ENCODE results near the gene FDXACB1. TPM values are rescaled to one million over a fixed set of nuclear protein-coding genes. Genes with fewer than 3 reads are reported as not detected.

FDXACB1 gene
- total RNA-seq, 3 donors from 2014 or later (not counting 1 experiment from before 2014, with no cell fraction given), result 2.0 to 4.0 (median 3.3) TPM

GRCh38 chr11:111851067-111851466 is 27.9 kb downstream of the FDXACB1 start:
- Mint-ChIP-seq H3K27me3 (ENCODE audit: low read depth in 2 of 2) (no peaks in the 10 kb centered on the region), H3K27ac (no peak overlapping the region), H3K4me3 (no peak overlapping the region), H3K4me1 (peaks cover 0 to 5% of the 10 kb centered on the region in 2 donors), H3K36me3 (peaks cover 11% of the 10 kb centered on the region), H3K9me3 (no peaks in the 10 kb centered on the region)
- 100% methylated on average over 7 of the region's 8 CpGs for WGBS (ENCODE audit: insufficient coverage)
- Histone ChIP-seq H3K27me3 (ENCODE audit: control insufficient read depth, insufficient read depth, low read length) (no peaks in the 10 kb centered on the region), H3K4me3 (ENCODE audit: low read length) (no peak overlapping the region), H3K9me3 (ENCODE audit: control insufficient read depth, insufficient read depth, low read length) (no peaks in the 10 kb centered on the region), H3K36me3 (ENCODE audit: control insufficient read depth, insufficient read depth, low read length) (peaks cover 29% of the 10 kb centered on the region), H3K4me1 (ENCODE audit: control insufficient read depth, insufficient read depth, low read length) (no peaks in the 10 kb centered on the region), H3K27ac (ENCODE audit: low read length) (no peak overlapping the region)
- no peak for DNase-seq
- ATAC-seq, result no peak
- TF ChIP-seq CTCF (IDR thresholded peaks at IDR 0.05), result no peak
- intact Hi-C loops (cut with micrococcal nuclease), result no loop called here

GRCh38 chr11:111849631-111850030 is 29.3 kb downstream of the FDXACB1 start:
- DNase-seq, result no peak
- Mint-ChIP-seq H3K27ac (no peak overlapping the region), H3K36me3 (peaks cover 11% of the 10 kb centered on the region), H3K4me3 (no peak overlapping the region), H3K4me1 (no peaks in the 10 kb centered on the region), H3K9me3 (no peaks in the 10 kb centered on the region), H3K27me3 (ENCODE audit: low read depth in 2 of 2) (no peaks in the 10 kb centered on the region)
- Histone ChIP-seq H3K4me3 (ENCODE audit: low read length) (no peak overlapping the region), H3K9me3 (ENCODE audit: control insufficient read depth, insufficient read depth, low read length) (no peaks in the 10 kb centered on the region), H3K27me3 (ENCODE audit: control insufficient read depth, insufficient read depth, low read length) (no peaks in the 10 kb centered on the region), H3K36me3 (ENCODE audit: control insufficient read depth, insufficient read depth, low read length) (peaks cover 26% of the 10 kb centered on the region), H3K27ac (ENCODE audit: low read length) (no peak overlapping the region), H3K4me1 (ENCODE audit: control insufficient read depth, insufficient read depth, low read length) (no peaks in the 10 kb centered on the region)
- whole genome bisulfite sequencing (ENCODE audit: insufficient coverage), result 100% methylated on average over 2 of the region's 3 CpGs
- intact Hi-C loops (cut with micrococcal nuclease), result no loop called here
- no peak for TF ChIP-seq CTCF (IDR thresholded peaks at IDR 0.05)
- ATAC-seq, result no peak

GRCh38 chr11:111846636-111847035 is 32.3 kb downstream of the FDXACB1 start:
- no peaks in the 10 kb centered on the region for H3K9me3 ChIP-seq (ENCODE audit: control insufficient read depth, insufficient read depth, low read length)
- Mint-ChIP-seq H3K36me3 (peaks cover 11% of the 10 kb centered on the region), H3K4me3 (no peak overlapping the region), H3K4me1 (no peaks in the 10 kb centered on the region), H3K27ac (no peak overlapping the region), H3K9me3 (no peaks in the 10 kb centered on the region), H3K27me3 (ENCODE audit: low read depth in 2 of 2) (no peaks in the 10 kb centered on the region)
- whole genome bisulfite sequencing (ENCODE audit: insufficient coverage), result 91% methylated on average over 1 of the region's 1 CpG
- no peaks in the 10 kb centered on the region for H3K27me3 ChIP-seq (ENCODE audit: control insufficient read depth, insufficient read depth, low read length)
- no peaks in the 10 kb centered on the region for H3K4me1 ChIP-seq (ENCODE audit: control insufficient read depth, insufficient read depth, low read length)
- intact Hi-C loops (cut with micrococcal nuclease), result no loop called here
- no peak overlapping the region for H3K27ac ChIP-seq (ENCODE audit: low read length)
- DNase-seq, result no peak
- H3K4me3 ChIP-seq (ENCODE audit: low read length), result no peak overlapping the region
- peaks cover 21% of the 10 kb centered on the region for H3K36me3 ChIP-seq (ENCODE audit: control insufficient read depth, insufficient read depth, low read length)
- no peak for ATAC-seq
- TF ChIP-seq CTCF (IDR thresholded peaks at IDR 0.05), result no peak

GRCh38 chr11:111846063-111846462 is 32.9 kb downstream of the FDXACB1 start:
- TF ChIP-seq CTCF (IDR thresholded peaks at IDR 0.05), result no peak
- no peaks in the 10 kb centered on the region for H3K4me1 ChIP-seq (ENCODE audit: control insufficient read depth, insufficient read depth, low read length)
- no peaks in the 10 kb centered on the region for H3K9me3 Mint-ChIP-seq
- H3K27me3 Mint-ChIP-seq (ENCODE audit: low read depth in 2 of 2), result no peaks in the 10 kb centered on the region
- H3K4me1 Mint-ChIP-seq, result peaks cover 4 to 5% of the 10 kb centered on the region in 2 donors
- H3K27me3 ChIP-seq (ENCODE audit: control insufficient read depth, insufficient read depth, low read length), result no peaks in the 10 kb centered on the region
- no peak overlapping the region for H3K4me3 ChIP-seq (ENCODE audit: low read length)
- DNase-seq (no peak), ATAC-seq (no peak)
- no peak overlapping the region for H3K4me3 Mint-ChIP-seq
- intact Hi-C loops (cut with micrococcal nuclease), result no loop called here
- WGBS (ENCODE audit: insufficient coverage), result 100% methylated on average over 2 of the region's 2 CpGs
- peaks cover 21% of the 10 kb centered on the region for H3K36me3 ChIP-seq (ENCODE audit: control insufficient read depth, insufficient read depth, low read length)
- no peak overlapping the region for H3K27ac Mint-ChIP-seq
- no peak overlapping the region for H3K27ac ChIP-seq (ENCODE audit: low read length)
- no peaks in the 10 kb centered on the region for H3K9me3 ChIP-seq (ENCODE audit: control insufficient read depth, insufficient read depth, low read length)
- H3K36me3 Mint-ChIP-seq, result peaks cover 11% of the 10 kb centered on the region

All from natural killer cell (primary cell).